ENCODE results near the gene MYH13.

The MYH13 gene

DNA sequence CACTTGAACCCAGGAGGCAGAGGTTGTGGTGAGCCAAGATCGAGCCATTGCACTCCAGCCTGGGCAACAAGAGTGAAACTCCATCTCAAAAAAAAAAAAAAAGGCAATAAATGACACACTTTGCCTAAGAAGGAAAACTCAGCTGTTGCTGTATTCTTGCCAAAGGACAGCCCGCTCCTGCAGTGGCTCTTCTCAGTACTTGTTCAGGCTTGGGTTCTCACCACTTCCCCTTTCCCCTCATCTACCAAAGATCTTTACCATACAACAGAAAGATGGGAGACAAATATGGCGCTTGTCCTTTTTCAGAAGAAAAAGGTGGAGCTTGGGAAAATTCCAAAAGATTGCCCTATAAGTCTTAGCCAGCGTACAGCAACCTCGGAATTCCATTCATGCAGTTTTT is 58.5 kb downstream of the MYH13 start:
- H3K27ac ChIP-seq (ENCODE audit: low read length) = no peak overlapping the region
- H3K9me3 ChIP-seq (ENCODE audit: insufficient read depth, low read length) = no peaks in the 10 kb centered on the region
- H3K4me3 ChIP-seq (ENCODE audit: low read length) = no peak overlapping the region
- no peak for TF ChIP-seq EZH2phosphoT487 (IDR thresholded peaks at IDR 0.05; ENCODE audit: low read depth)
- TF ChIP-seq, protein P1, sequence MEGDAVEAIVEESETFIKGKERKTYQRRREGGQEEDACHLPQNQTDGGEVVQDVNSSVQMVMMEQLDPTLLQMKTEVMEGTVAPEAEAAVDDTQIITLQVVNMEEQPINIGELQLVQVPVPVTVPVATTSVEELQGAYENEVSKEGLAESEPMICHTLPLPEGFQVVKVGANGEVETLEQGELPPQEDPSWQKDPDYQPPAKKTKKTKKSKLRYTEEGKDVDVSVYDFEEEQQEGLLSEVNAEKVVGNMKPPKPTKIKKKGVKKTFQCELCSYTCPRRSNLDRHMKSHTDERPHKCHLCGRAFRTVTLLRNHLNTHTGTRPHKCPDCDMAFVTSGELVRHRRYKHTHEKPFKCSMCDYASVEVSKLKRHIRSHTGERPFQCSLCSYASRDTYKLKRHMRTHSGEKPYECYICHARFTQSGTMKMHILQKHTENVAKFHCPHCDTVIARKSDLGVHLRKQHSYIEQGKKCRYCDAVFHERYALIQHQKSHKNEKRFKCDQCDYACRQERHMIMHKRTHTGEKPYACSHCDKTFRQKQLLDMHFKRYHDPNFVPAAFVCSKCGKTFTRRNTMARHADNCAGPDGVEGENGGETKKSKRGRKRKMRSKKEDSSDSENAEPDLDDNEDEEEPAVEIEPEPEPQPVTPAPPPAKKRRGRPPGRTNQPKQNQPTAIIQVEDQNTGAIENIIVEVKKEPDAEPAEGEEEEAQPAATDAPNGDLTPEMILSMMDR (IDR thresholded peaks at IDR 0.05; ENCODE audit: low read depth, low read length) = no peak
- H3K4me2 ChIP-seq (ENCODE audit: low read length) = no peak overlapping the region
- H3K36me3 ChIP-seq (replicated peaks; ENCODE audit: low read depth, low read length) = no peaks in the 10 kb centered on the region
- H3K9ac ChIP-seq (ENCODE audit: low read length) = no peak overlapping the region
- no peaks in the 10 kb centered on the region for H4K20me1 ChIP-seq (ENCODE audit: insufficient read depth, low read length)
- no peaks in the 10 kb centered on the region for H3K79me2 ChIP-seq (ENCODE audit: low read length)
- no peak overlapping the region for H2AFZ ChIP-seq (ENCODE audit: low read depth, low read length)
- no peaks in the 10 kb centered on the region for H3K27me3 ChIP-seq (ENCODE audit: low read depth, low read length)
- no peaks in the 10 kb centered on the region for H3K4me1 ChIP-seq (ENCODE audit: low read length)

DNA sequence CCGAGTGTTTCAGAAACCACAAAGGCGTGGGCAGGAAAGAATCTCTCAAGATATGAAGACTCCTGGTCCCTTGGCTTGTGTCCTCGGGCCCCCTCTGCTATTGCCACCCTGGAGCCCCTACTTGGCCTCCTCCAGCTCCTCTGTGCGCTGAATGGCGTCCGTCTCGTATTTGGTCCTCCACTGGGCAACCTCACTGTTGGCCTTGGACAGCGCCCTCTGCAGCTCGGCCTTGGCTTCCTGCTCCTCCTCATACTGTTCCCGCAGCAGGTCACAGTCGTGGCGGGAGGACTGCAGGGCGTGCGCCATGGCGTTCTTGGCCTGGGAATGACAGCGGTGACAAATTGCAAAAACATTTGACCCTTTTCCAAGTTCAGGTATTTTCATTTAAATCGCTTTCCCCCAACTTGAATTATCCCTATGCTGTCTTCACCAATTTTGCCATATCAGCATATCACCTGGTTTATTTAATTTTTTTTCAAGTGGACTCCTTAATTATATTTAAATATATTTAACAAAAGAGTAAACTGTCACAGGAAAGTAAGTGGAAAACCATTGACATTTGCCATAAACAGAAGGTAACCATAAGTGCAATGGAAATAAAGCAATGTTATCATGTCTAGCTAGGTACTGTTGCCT is 59.7 kb downstream of the MYH13 start:
- Histone ChIP-seq H3K27ac (ENCODE audit: low read length) (no peak overlapping the region), H3K4me1 (ENCODE audit: low read length) (no peaks in the 10 kb centered on the region), H3K27me3 (ENCODE audit: low read depth, low read length) (no peaks in the 10 kb centered on the region), H3K9me3 (ENCODE audit: insufficient read depth, low read length) (no peaks in the 10 kb centered on the region), H3K79me2 (ENCODE audit: low read length) (no peaks in the 10 kb centered on the region), H3K4me3 (ENCODE audit: low read length) (no peak overlapping the region), H3K36me3 (replicated peaks; ENCODE audit: low read depth, low read length) (no peaks in the 10 kb centered on the region), H2AFZ (ENCODE audit: low read depth, low read length) (no peak overlapping the region), H3K9ac (ENCODE audit: low read length) (no peak overlapping the region), H3K4me2 (ENCODE audit: low read length) (no peak overlapping the region), H4K20me1 (ENCODE audit: insufficient read depth, low read length) (no peaks in the 10 kb centered on the region)
- TF ChIP-seq, protein P1 (IDR thresholded peaks at IDR 0.05; ENCODE audit: low read depth, low read length) = no peak
- no peak for TF ChIP-seq EZH2phosphoT487 (IDR thresholded peaks at IDR 0.05; ENCODE audit: low read depth)

- H3K9ac ChIP-seq (ENCODE audit: low read length) = no peak overlapping the region
- H2AFZ ChIP-seq (ENCODE audit: low read depth, low read length) = no peak overlapping the region
- no peaks in the 10 kb centered on the region for H3K9me3 ChIP-seq (ENCODE audit: insufficient read depth, low read length)
- H3K27ac ChIP-seq (ENCODE audit: low read length) = no peak overlapping the region
- no peak overlapping the region for H3K4me2 ChIP-seq (ENCODE audit: low read length)
- no peaks in the 10 kb centered on the region for H3K27me3 ChIP-seq (ENCODE audit: low read depth, low read length)
- no peaks in the 10 kb centered on the region for H3K4me1 ChIP-seq (ENCODE audit: low read length)
- H3K4me3 ChIP-seq (ENCODE audit: low read length) = no peak overlapping the region
- H4K20me1 ChIP-seq (ENCODE audit: insufficient read depth, low read length) = no peaks in the 10 kb centered on the region
- no peaks in the 10 kb centered on the region for H3K79me2 ChIP-seq (ENCODE audit: low read length)
- TF ChIP-seq EZH2phosphoT487 (IDR thresholded peaks at IDR 0.05; ENCODE audit: low read depth) = no peak
- TF ChIP-seq, protein P1 (IDR thresholded peaks at IDR 0.05; ENCODE audit: low read depth, low read length) = no peak
- no peaks in the 10 kb centered on the region for H3K36me3 ChIP-seq (replicated peaks; ENCODE audit: low read depth, low read length)
Observed at GRCh38 chr17:10311131-10311530, 61.7 kb downstream of the MYH13 start.

DNA sequence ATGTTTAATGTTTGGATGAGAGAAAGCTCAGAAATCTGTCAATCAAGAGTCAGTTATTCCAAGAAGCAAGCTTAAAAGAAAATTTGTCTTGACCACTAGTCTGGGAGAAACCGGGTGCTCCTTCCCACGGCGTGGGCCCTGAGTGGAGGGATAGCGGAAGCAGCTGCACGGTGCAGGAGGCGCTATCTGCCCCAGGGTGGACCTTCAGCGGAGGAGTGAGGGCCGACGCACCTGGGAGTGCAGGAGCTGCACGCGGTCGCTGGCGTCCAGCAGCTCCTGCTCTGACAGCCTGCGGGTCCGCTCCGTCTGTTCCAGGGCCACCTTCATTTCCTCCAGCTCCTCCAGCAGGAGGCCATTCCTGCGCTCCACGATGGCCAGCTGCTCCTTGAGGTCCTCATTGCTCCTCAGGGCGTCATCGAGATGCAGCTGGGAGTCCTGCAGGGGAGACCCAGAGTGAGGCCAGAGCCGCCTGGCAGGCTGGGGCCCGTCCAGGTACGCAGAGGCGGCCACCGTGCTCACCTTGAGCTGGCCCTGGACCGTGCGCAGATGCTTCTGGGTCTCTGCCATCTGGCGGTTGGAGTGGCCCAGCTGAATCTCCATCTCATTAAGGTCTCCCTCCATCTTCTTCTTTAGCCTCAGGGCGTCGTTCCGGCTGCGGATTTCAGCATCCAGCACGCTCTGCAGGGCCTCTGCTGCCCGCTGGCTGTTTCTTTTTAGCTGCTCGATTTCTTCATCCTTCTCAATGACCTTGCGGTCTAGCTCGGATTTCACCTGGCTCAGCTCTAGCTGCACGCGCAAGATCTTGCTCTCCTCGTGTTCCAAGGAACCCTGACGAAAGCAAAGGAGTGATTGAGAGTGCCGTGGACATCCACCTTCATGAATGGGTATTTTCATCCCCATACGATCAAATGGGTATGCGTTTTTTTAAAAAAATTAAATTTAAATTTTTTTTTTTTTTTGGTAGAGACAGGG is 63.5 kb downstream of the MYH13 start:
- no peak overlapping the region for H3K4me2 ChIP-seq (ENCODE audit: low read length)
- no peaks in the 10 kb centered on the region for H4K20me1 ChIP-seq (ENCODE audit: insufficient read depth, low read length)
- H3K79me2 ChIP-seq (ENCODE audit: low read length) = no peaks in the 10 kb centered on the region
- H2AFZ ChIP-seq (ENCODE audit: low read depth, low read length) = no peak overlapping the region
- H3K9me3 ChIP-seq (ENCODE audit: insufficient read depth, low read length) = no peaks in the 10 kb centered on the region
- H3K27me3 ChIP-seq (ENCODE audit: low read depth, low read length) = no peaks in the 10 kb centered on the region
- H3K27ac ChIP-seq (ENCODE audit: low read length) = no peak overlapping the region
- no peak overlapping the region for H3K9ac ChIP-seq (ENCODE audit: low read length)
- no peaks in the 10 kb centered on the region for H3K36me3 ChIP-seq (replicated peaks; ENCODE audit: low read depth, low read length)
- no peaks in the 10 kb centered on the region for H3K4me1 ChIP-seq (ENCODE audit: low read length)
- H3K4me3 ChIP-seq (ENCODE audit: low read length) = no peak overlapping the region
- TF ChIP-seq, protein P1 (IDR thresholded peaks at IDR 0.05; ENCODE audit: low read depth, low read length) = no peak
- no peak for TF ChIP-seq EZH2phosphoT487 (IDR thresholded peaks at IDR 0.05; ENCODE audit: low read depth)

Data from OCI-LY3 (cell line).